IMR-90 (cell line): Measurements from ENCODE around the gene DYNLL2. TPM values are rescaled to one million over a fixed set of nuclear protein-coding genes. Genes with fewer than 3 reads are reported as not detected.

Experiments used
- ATAC-seq: fragments of 200-7000 bp; cut with Tn5 transposase; 2 replicates; pipeline ENCODE4 v1.9.1; 2020; ENCODE audit warnings: low read depth, mild to moderate bottlenecking, moderate library complexity
- BruUV-seq: library from RNA; stranded (reverse); fragments of 400-500 nt; replicated peaks from 2 replicates; lab custom pipeline; 2021; lab: Mats Ljungman, UMichigan
- CTCF ChIA-PET: fragments of 300-600 bp; formaldehyde crosslinking; extraction: SDS; loops from one replicate; lab custom pipeline; 2021; ENCODE audit warnings: antibody characterized with exemption; lab: Yijun Ruan, JAX
- POLR2A ChIA-PET: fragments of 300-600 bp; sonication (Branson Sonifier 250); formaldehyde crosslinking; loops from one replicate; lab custom pipeline; 2022; ENCODE audit warnings: antibody characterized with exemption; ENCODE audit not compliant: unreplicated experiment; lab: Charles Lee
- DNase-seq: peaks from one replicate; pipeline ENCODE4 v3.0.0; 2013
- H2AFZ ChIP-seq: replicated peaks from 2 replicates; pipeline ENCODE3; 2013; ENCODE audit warnings: low read length, mild to moderate bottlenecking; ENCODE audit not compliant: poor library complexity
- H2AK5ac ChIP-seq: 2 replicates; pipeline ENCODE4 v1.6.1; 2013; ENCODE audit warnings: low read depth, low read length, inconsistent platforms
- H2AK9ac ChIP-seq: replicated peaks from 2 replicates; pipeline ENCODE3; 2013; ENCODE audit warnings: mild to moderate bottlenecking, low read depth, low read length, moderate library complexity; ENCODE audit not compliant: poor library complexity
- H2BK120ac ChIP-seq: 2 replicates; pipeline ENCODE4 v1.6.1; 2013; ENCODE audit warnings: low read depth, low read length, inconsistent platforms
- H2BK15ac ChIP-seq: 3 replicates; pipeline ENCODE4 v1.6.1; 2013; ENCODE audit warnings: low read depth, low read length, inconsistent platforms
- H2BK20ac ChIP-seq: 2 replicates; pipeline ENCODE4 v1.6.1; 2013; ENCODE audit warnings: low read depth, mild to moderate bottlenecking, inconsistent platforms, low read length, moderate library complexity
- H2BK5ac ChIP-seq: 2 replicates; pipeline ENCODE4 v1.6.1; 2013; ENCODE audit warnings: mild to moderate bottlenecking, low read depth, low read length, inconsistent platforms; ENCODE audit not compliant: poor library complexity, severe bottlenecking
- H3K14ac ChIP-seq: replicated peaks from 2 replicates; pipeline ENCODE4 v1.6.1; 2013; ENCODE audit warnings: low read depth, low read length, inconsistent platforms
- H3K18ac ChIP-seq: 2 replicates; pipeline ENCODE4 v1.6.1; 2013; ENCODE audit warnings: low read depth, low read length, control low read depth
- H3K23ac ChIP-seq: 2 replicates; pipeline ENCODE4 v1.6.1; 2013; ENCODE audit warnings: low read depth, low read length, inconsistent platforms
- H3K27ac ChIP-seq: 2 replicates; pipeline ENCODE4 v1.5.1; 2013; ENCODE audit warnings: mild to moderate bottlenecking, control low read depth, low read length; ENCODE audit not compliant: insufficient read depth
- H3K27me3 ChIP-seq: 2 replicates; pipeline ENCODE4 v1.6.1; 2013; ENCODE audit warnings: low read length; ENCODE audit not compliant: control insufficient read depth, insufficient read depth
- H3K36me3 ChIP-seq: 2 replicates; pipeline ENCODE4 v1.6.1; 2013; ENCODE audit warnings: low read length, mixed read lengths; ENCODE audit not compliant: control insufficient read depth, insufficient read depth
- H3K4ac ChIP-seq: 2 replicates; pipeline ENCODE4 v1.6.1; 2013; ENCODE audit warnings: low read depth, low read length, inconsistent platforms
- H3K4me1 ChIP-seq: 2 replicates; pipeline ENCODE4 v1.6.1; 2013; ENCODE audit warnings: low read length, mixed read lengths; ENCODE audit not compliant: control insufficient read depth, insufficient read depth
- H3K4me2 ChIP-seq: 2 replicates; pipeline ENCODE4 v1.6.1; 2013; ENCODE audit warnings: low read depth, mild to moderate bottlenecking, control low read depth, low read length, moderate library complexity
- H3K4me3 ChIP-seq: 2 replicates; pipeline ENCODE4 v1.5.1; 2013; ENCODE audit warnings: low read depth, mild to moderate bottlenecking, control low read depth, low read length, moderate library complexity; ENCODE audit not compliant: insufficient read depth
- H3K56ac ChIP-seq: 2 replicates; pipeline ENCODE4 v1.6.1; 2013; ENCODE audit warnings: low read length, inconsistent platforms; ENCODE audit not compliant: insufficient read depth; ENCODE audit errors: extremely low read depth
- H3K79me1 ChIP-seq, 2 experiments: 2 replicates each; pipeline ENCODE4 v1.6.1; 2013; ENCODE audit warnings: low read length in 2 of 2, inconsistent platforms in 1 of 2, low read depth in 1 of 2
- H3K9ac ChIP-seq: 2 replicates; pipeline ENCODE4 v1.6.1; 2013; ENCODE audit warnings: low read depth, low read length, control low read depth
- H3K9me1 ChIP-seq: 2 replicates; pipeline ENCODE4 v1.6.1; 2013; ENCODE audit warnings: low read length, inconsistent platforms; ENCODE audit not compliant: insufficient read depth
- H3K9me3 ChIP-seq: 2 replicates; pipeline ENCODE4 v1.6.1; 2013; ENCODE audit warnings: low read length; ENCODE audit not compliant: control insufficient read depth, insufficient read depth
- H4K20me1 ChIP-seq: 2 replicates; pipeline ENCODE4 v1.6.1; 2013; ENCODE audit warnings: low read length, inconsistent platforms; ENCODE audit not compliant: insufficient read depth
- H4K5ac ChIP-seq: 2 replicates; pipeline ENCODE4 v1.6.1; 2013; ENCODE audit warnings: mild to moderate bottlenecking, low read depth, low read length, control low read depth
- H4K8ac ChIP-seq, 2 experiments: 2 replicates each; pipeline ENCODE4 v1.6.1; 2013; ENCODE audit warnings: low read depth in 2 of 2, low read length in 2 of 2, control low read depth in 1 of 2, inconsistent platforms in 1 of 2
- H4K91ac ChIP-seq: 2 replicates; pipeline ENCODE4 v1.6.1; 2013; ENCODE audit warnings: low read depth, low read length, inconsistent platforms; ENCODE audit not compliant: insufficient read depth
- BHLHE40 ChIP-seq: fragments of 150-350 bp; IDR thresholded peaks from 2 replicates; pipeline ENCODE4 v1.6.1; 2016; ENCODE audit warnings: mild to moderate bottlenecking, low read depth, low read length
- CEBPB ChIP-seq: IDR thresholded peaks from 2 replicates; pipeline ENCODE4 v1.6.1; 2012; ENCODE audit warnings: low read depth, low read length, improper control_type of control experiment
- CHD1 ChIP-seq: IDR thresholded peaks from 2 replicates; pipeline ENCODE4 v1.6.1; 2012; ENCODE audit warnings: low read depth, low read length, improper control_type of control experiment
- CTCF ChIP-seq: conservative IDR thresholded peaks from 2 replicates; pipeline ENCODE4 v1.5.1; 2012; ENCODE audit warnings: mild to moderate bottlenecking, low read depth, low read length, improper control_type of control experiment
- ELK1 ChIP-seq: fragments of 150-350 bp; IDR thresholded peaks from 2 replicates; pipeline ENCODE4 v1.6.1; 2016; ENCODE audit warnings: low read depth, mild to moderate bottlenecking, low read length, moderate library complexity, borderline replicate concordance
- MAZ ChIP-seq: IDR thresholded peaks from 2 replicates; pipeline ENCODE4 v1.6.1; 2012; ENCODE audit warnings: low read depth, mild to moderate bottlenecking, low read length, improper control_type of control experiment, moderate library complexity, borderline replicate concordance
- MXI1 ChIP-seq: IDR thresholded peaks from 2 replicates; pipeline ENCODE4 v1.6.1; 2012; ENCODE audit warnings: low read depth, mild to moderate bottlenecking, low read length, moderate library complexity, borderline replicate concordance
- NFE2L2 ChIP-seq: fragments of 150-350 bp; IDR thresholded peaks from 2 replicates; pipeline ENCODE4 v1.6.1; 2016; ENCODE audit warnings: low read depth, mild to moderate bottlenecking, low read length
- RAD21 ChIP-seq: IDR thresholded peaks from 2 replicates; pipeline ENCODE4 v1.6.1; 2012; ENCODE audit warnings: low read length, improper control_type of control experiment
- RCOR1 ChIP-seq: IDR thresholded peaks from 2 replicates; pipeline ENCODE4 v1.6.1; 2012; ENCODE audit warnings: mild to moderate bottlenecking, low read length, improper control_type of control experiment; ENCODE audit not compliant: insufficient replicate concordance
- RFX5 ChIP-seq: IDR thresholded peaks from 2 replicates; pipeline ENCODE4 v1.8.0; 2012; ENCODE audit warnings: low read depth, mild to moderate bottlenecking, low read length, moderate library complexity
- WGBS, 2 experiments: methylation state at CpG; one replicate each; pipeline versions ENCODE4 v1.1.5 to v1.1.7; 2013; ENCODE audit warnings: missing lambda C conversion rate in 2 of 2; ENCODE audit not compliant: insufficient read length in 1 of 2; ENCODE audit errors: extremely low coverage in 2 of 2; 5-methylcytosine and 5-hydroxymethylcytosine counted together
- dilution Hi-C: fragments of 300-500 bp; cut with HindIII; formaldehyde crosslinking; loops from one replicate; pipeline ENCODE4 v1.14.3; 2018; ENCODE audit warnings: low sequenced_read_pairs; ENCODE audit not compliant: unreplicated experiment
- in situ Hi-C: fragments of 300-500 bp; cut with MboI; formaldehyde crosslinking; loops from 3 replicates; pipeline ENCODE4 v1.14.3; 2019; ENCODE audit warnings: low sequenced_read_pairs, inconsistent platforms, mixed read lengths
- intact Hi-C: fragments of 100-400 bp; cut with micrococcal nuclease; formaldehyde crosslinking; loops from 2 replicates; pipeline ENCODE4 v1.10.0; 2022
- polyA plus RNA-seq, 3 experiments: library from polyadenylated mRNA; depleted of rRNA; stranded (reverse); fragments of >200 nt; gene quantifications; 2 replicates each; pipeline ENCODE4 v1.2.3, GENCODE V29; 2012; ENCODE audit warnings: low replicate concordance in 1 of 3
- total RNA-seq: library from RNA; depleted of rRNA; stranded (reverse); fragments of >200 nt; gene quantifications from 2 replicates; pipeline ENCODE4 v1.2.3, GENCODE V29; 2012

Gene DYNLL2
- total and polyA plus RNA-seq, 2 of the 4 experiments (the other 2 are of a cell fraction), result 9.1 to 14.2 TPM

GRCh38 chr17:58039975-58040374, 43.2 kb upstream of the DYNLL2 start:
- Histone ChIP-seq H2BK120ac (no peak overlapping the region), H3K18ac (no peak overlapping the region), H3K9me1 (no peaks in the 10 kb centered on the region), H3K79me1 (no peaks in the 10 kb centered on the region), H2AFZ (no peak overlapping the region), H2BK5ac (no peak overlapping the region), H4K8ac (no peak overlapping the region), H3K56ac (no peak overlapping the region), H4K20me1 (no peaks in the 10 kb centered on the region), H3K36me3 (no peaks in the 10 kb centered on the region), H3K4me2 (no peak overlapping the region), H3K4me1 (no peaks in the 10 kb centered on the region), H3K9ac (no peak overlapping the region), H3K4me3 (no peak overlapping the region), H2BK20ac (no peak overlapping the region), H2AK5ac (no peak overlapping the region), H4K91ac (no peak overlapping the region), H2BK15ac (no peak overlapping the region), H3K9me3 (no peaks in the 10 kb centered on the region), H3K27ac (no peak overlapping the region), H3K14ac (no peak overlapping the region), H3K27me3 (peaks cover 20% of the 10 kb centered on the region), H4K5ac (no peak overlapping the region), H3K23ac (no peak overlapping the region), H2AK9ac (peak overlapping the region; percentile 5), H3K4ac (no peak overlapping the region)
- DNase-seq (no peak), ATAC-seq (no peak)
- dilution Hi-C loops (no loop called here), intact Hi-C loops (no loop called here), in situ Hi-C loops (no loop called here)
- BruUV-seq, result no TSS peak
- WGBS, 2 experiments, result no CpG with 5 or more reads among the region's 3 CpGs
- TF ChIP-seq NFE2L2 (no peak), ELK1 (no peak), RCOR1 (no peak), CHD1 (no peak), RAD21 (no peak), MXI1 (no peak), BHLHE40 (no peak), CTCF (no peak), CEBPB (no peak), RFX5 (no peak), MAZ (no peak)
- CTCF ChIA-PET, result no interaction called here
- POLR2A ChIA-PET, result no interaction called here
